OCI-M1 (cell line): ENCODE data around the gene IGFLR1.

Experiments
- DNase-seq: peaks from one replicate; lab custom pipeline; 2025; lab: John Stamatoyannopoulos, UW

Gene IGFLR1

DNA sequence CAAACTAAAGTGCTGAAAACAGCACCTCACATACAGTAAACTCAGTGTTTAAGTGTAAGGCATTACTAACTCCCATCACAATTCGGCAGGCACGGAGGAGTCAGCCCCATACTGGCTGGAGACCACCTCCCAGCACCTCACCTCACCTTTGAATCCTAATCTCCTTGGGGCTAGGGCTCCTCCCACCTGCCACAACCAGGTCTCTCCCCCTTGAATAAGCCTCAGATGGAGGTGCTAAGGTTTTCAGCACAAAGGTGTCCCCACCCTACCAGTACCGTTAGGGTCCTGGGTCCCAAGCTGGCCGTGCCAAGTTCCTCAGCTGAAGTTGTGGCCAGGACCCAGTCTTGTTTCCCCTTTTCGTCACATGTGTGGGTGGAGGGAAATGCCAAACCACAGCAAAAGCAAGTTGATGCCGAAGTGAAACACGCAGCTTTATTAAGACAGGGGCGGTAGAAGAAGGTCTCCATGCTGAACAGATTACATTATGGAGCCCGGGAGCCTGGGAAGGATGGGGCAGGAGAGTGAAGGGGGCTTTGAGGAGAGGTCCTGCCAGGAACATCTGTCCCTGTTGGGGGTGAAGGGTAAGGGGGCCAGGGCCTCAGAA is at the start of gene IGFLR1:
Gene IGFLR1, minus strand, starts transcription at position 332 of the 604 bp plus-strand sequence. CDS start 1,272 bp downstream, outside the sequence.
- DNase-seq, result peak; percentile 85

GRCh38 chr19:35791814-35792279 is 49.6 kb upstream of the IGFLR1 start:
- DNase-seq, result no peak

DNA sequence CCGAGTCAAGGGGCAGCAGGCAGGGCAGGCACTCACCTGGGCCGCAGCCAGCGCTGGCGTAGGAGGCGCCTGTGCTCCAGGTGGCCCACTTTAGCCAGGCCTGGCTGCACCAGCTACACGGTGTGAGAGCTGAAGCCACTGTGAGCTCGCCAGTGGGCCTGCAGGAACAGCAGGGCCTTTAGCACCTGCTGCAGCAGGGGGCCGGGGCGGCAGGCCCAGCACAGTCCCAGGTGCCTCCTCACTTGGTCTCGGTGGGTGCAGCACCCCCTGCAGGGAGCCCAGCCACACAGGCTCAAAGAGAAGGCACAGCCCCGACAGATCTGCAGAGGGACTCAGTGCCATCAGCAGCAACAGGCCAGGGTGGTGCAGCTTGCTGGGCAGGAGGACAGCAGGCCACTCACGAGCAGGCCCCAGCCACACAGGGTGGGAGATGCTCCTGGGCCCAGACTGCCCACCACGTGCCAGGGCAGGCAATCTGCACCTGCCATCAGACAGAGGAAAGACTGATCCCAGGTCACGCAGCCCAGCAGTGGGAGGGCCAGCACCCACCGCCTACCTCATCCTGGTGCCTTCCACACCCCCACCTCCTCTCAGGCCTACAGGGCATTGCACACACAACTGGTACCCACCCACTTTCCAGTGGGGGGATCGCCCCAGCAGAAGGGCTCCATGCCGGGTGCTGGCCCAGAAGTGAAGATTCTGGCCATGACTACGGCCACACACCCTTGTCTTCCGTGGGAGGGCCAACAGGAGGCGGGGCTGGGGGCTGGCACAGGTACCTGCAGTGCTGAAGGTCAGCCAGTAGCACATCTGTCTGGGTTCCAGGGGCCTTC is 48.9 kb upstream of the IGFLR1 start:
- DNase-seq, result no peak

GRCh38 chr19:35789978-35790944 is 48.0 kb upstream of the IGFLR1 start:
- DNase-seq, result no peak

- DNase-seq, result no peak
These were observed 47.1 kb upstream of the IGFLR1 start for GRCh38 chr19:35789195-35789977.

DNA sequence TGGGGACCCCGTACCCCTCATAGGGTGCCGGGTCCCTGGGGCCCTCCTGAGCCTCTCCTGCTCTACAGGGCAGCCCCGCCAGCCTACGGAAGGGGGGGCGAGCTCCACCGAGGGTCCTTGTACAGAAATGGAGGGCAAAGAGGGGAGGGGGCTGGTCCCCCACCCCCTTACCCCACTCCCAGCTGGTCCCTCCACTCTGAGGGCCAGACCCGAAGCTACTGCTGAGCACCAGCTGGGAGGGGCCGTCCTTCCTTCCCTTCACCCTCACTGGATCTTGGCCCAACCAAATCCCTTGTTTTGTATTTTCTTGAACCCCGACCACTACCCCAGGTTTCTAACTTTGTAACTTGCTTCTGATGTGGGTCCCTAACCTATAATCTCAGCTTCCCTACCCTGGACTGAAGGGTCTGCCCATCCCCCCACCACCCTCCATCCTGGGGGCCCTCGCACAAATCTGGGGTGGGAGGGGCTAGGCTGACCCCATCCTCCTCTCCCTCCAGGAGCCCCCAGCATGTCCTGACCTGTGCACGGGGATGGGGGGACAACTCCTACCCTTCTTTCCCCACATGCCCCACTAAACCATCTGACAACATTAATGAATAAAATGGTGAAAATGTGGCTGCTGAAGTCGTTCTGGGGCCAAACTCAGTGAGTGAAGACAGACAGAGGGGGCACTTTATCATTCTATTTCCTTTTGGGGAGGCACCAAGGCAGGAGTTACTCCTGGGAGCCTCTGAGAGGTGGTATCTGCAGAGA is 46.1 kb upstream of the IGFLR1 start:
- DNase-seq, result no peak

DNA sequence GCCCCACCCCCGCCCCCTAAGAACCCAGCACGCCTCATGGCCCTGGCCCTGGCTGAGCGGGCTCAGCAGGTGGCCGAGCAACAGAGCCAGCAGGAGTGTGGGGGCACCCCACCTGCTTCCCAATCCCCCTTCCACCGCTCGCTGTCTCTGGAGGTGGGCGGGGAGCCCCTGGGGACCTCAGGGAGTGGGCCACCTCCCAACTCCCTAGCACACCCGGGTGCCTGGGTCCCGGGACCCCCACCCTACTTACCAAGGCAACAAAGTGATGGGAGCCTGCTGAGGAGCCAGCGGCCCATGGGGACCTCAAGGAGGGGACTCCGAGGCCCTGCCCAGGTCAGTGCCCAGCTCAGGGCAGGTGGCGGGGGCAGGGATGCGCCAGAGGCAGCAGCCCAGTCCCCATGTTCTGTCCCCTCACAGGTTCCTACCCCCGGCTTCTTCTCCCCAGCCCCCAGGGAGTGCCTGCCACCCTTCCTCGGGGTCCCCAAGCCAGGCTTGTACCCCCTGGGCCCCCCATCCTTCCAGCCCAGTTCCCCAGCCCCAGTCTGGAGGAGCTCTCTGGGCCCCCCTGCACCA is 45.1 kb upstream of the IGFLR1 start:
- no peak for DNase-seq

DNA sequence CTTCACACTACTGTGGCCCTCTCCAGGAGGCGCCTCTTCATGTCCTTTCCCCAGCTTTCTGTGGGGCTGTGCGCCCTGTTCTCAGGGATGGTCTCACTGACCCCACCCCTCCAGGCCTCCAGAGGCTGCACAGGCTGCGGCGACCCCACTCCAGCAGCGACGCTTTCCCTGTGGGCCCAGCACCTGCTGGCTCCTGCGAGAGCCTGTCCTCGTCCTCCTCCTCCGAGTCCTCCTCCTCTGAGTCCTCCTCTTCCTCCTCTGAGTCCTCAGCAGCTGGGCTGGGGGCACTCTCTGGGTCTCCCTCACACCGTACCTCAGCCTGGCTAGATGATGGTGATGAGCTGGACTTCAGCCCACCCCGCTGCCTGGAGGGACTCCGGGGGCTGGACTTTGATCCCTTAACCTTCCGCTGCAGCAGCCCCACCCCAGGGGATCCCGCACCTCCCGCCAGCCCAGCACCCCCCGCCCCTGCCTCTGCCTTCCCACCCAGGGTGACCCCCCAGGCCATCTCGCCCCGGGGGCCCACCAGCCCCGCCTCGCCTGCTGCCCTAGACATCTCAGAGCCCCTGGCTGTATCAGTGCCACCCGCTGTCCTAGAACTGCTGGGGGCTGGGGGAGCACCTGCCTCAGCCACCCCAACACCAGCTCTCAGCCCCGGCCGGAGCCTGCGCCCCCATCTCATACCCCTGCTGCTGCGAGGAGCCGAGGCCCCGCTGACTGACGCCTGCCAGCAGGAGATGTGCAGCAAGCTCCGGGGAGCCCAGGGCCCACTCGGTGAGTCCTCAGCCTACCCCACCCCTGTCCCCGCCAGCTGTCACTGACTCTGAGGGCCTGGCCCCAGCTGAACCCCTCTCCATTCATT is 44.3 kb upstream of the IGFLR1 start:
- no peak for DNase-seq

- no peak for DNase-seq
These were observed 43.0 kb upstream of the IGFLR1 start for GRCh38 chr19:35785339-35785627.

GRCh38 chr19:35784503-35785338 is 42.5 kb upstream of the IGFLR1 start:
- no peak for DNase-seq

GRCh38 chr19:35783469-35784434 is 41.5 kb upstream of the IGFLR1 start:
- no peak for DNase-seq

DNA sequence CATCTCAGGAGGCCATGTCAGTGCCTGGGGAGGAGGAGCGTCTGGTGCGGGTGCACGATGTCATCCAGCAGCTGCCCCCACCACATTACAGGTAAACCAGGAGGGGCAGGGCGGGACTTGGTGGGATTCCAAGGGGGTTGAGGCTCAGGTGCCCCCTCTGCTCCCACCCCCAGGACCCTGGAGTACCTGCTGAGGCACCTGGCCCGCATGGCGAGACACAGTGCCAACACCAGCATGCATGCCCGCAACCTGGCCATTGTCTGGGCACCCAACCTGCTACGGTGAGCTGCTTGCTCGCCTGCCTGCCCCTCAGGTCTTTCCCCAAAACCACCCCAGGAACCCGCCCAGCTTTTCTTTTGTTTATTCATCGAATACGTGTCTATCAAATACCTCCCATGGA is 40.3 kb upstream of the IGFLR1 start:
- DNase-seq, result no peak

DNA sequence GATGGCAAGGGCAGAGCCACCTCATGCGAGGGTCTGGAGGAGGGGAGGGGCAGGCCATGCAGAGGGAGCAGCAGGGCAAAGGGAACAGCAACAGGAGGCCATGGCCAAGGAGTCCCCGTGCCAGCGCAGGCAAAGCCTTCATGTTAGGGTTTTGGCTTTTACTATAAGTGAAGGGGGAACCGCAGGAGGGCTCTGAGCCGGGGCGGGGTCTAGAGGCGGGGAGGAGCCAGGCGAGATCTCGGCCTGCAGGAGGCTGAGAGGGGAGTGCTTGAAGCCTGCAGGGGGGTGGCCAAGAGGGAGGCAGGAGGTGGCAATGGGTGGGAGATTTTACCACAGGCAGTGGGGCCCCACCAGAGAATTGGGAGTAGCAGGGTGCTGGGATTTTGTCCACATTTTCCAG is 39.4 kb upstream of the IGFLR1 start:
- no peak for DNase-seq

- DNase-seq, result no peak
These were observed 38.5 kb upstream of the IGFLR1 start for GRCh38 chr19:35780717-35781116.

DNA sequence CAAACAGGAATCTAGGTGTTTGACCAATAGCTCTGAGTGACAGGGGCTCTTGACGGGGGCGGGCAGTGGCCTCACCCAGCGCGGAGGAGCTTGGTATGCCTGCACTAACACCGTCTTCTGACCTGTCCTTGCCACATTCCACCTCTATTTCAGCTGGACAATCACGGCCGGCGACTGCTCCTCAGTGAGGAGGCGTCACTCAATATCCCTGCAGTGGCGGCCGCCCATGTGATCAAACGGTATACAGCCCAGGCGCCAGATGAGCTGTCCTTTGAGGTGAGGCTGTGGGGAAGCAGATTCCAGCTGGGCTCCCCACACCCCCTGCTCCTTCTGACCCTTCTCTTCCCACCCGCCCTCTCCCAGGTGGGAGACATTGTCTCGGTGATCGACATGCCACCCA is 37.8 kb upstream of the IGFLR1 start:
- DNase-seq, result no peak

DNA sequence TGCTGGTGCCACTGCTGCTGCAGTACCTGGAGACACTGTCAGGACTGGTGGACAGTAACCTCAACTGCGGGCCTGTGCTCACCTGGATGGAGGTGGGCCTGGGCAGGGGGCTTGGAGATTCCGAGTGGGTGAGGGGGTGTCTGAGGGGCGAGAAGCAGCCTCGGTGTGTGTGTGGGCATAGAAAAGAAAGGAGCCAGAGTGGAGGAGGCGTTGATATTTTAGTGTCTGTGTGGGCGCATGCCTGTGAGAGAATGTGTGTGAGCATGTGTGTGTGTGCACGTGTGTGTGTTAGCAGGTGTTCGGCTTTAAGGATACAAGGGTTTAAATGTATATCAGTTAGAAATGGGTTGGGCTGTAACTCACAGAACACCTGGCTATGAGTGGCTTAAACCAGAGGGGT is 36.8 kb upstream of the IGFLR1 start:
- no peak for DNase-seq

DNA sequence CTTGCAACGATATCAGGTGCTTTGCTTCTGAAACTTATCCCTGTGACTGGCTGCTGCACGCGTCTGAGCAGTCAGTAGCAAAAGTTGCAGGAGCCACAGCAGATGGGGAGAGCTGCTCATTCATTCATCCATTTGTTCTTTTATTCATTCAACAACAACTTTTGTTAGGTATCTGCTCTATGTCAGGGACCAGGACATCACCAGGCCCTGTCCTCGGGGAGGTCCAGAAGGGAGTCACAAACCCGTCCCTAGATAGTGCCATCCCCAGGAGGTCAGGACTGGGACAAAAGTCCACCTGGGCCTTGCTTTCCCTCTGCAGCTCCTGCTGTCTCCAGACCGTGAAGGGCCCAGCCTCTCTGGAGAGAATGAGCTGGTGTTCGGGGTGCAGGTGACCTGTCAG is 35.7 kb upstream of the IGFLR1 start:
- DNase-seq, result no peak
